PC-9 (cell line): ENCODE results near the gene DNAJA4. TPM values are rescaled to one million over a fixed set of nuclear protein-coding genes. Genes with fewer than 3 reads are reported as not detected.

Experiments used
- BruUV-seq: library from RNA; stranded (reverse); fragments of 400-500 nt; replicated peaks from 2 replicates; lab custom pipeline; 2021; lab: Mats Ljungman, UMichigan
- CTCF ChIA-PET: fragments of 300-600 bp; sonication (Branson Sonifier 250); formaldehyde crosslinking; loops from one replicate; lab custom pipeline; 2022; ENCODE audit warnings: antibody characterized with exemption; lab: Charles Lee
- POLR2A ChIA-PET: fragments of 300-600 bp; sonication (Branson Sonifier 250); formaldehyde crosslinking; loops from one replicate; lab custom pipeline; 2022; ENCODE audit warnings: antibody characterized with exemption; ENCODE audit not compliant: unreplicated experiment; lab: Charles Lee
- DNase-seq, 2 experiments: peaks; one replicate each; pipeline versions ENCODE4 v3.0.0 to v3.0.0-alpha.2; 2015 to 2022; ENCODE audit warnings: mixed read lengths in 1 of 2
- H2AFZ ChIP-seq: fragments of 200-600 bp; sonication (generic); 2 replicates; pipeline ENCODE4 v1.8.1; 2017; ENCODE audit warnings: antibody characterized with exemption
- H3F3A ChIP-seq: fragments of 200-600 bp; sonication (generic); 2 replicates; pipeline ENCODE4 v1.8.1; 2017; ENCODE audit warnings: antibody characterized with exemption, mild to moderate bottlenecking, low read depth; ENCODE audit not compliant: insufficient read depth
- H3K27ac ChIP-seq: fragments of 200-600 bp; sonication (generic); 2 replicates; pipeline ENCODE4 v1.6.1; 2016; ENCODE audit warnings: mixed run types
- H3K27me3 ChIP-seq: fragments of 200-600 bp; sonication (generic); 2 replicates; pipeline ENCODE4 v1.6.1; 2016; ENCODE audit warnings: low read depth, mixed run types; ENCODE audit not compliant: insufficient read depth
- H3K36me3 ChIP-seq: fragments of 200-600 bp; sonication (generic); 2 replicates; pipeline ENCODE4 v1.6.1; 2016; ENCODE audit warnings: low read depth, mixed run types
- H3K4me1 ChIP-seq: fragments of 200-600 bp; sonication (generic); replicated peaks from 2 replicates; pipeline ENCODE4 v1.6.1; 2016; ENCODE audit warnings: mixed run types; ENCODE audit not compliant: insufficient read depth
- H3K4me2 ChIP-seq: fragments of 200-600 bp; sonication (generic); 2 replicates; pipeline ENCODE4 v1.6.1; 2017; ENCODE audit warnings: mixed run types
- H3K4me3 ChIP-seq: fragments of 200-600 bp; sonication (generic); 2 replicates; pipeline ENCODE4 v1.6.1; 2016; ENCODE audit warnings: mixed run types
- H3K79me2 ChIP-seq: fragments of 200-600 bp; sonication (generic); 2 replicates; pipeline ENCODE4 v1.6.1; 2017; ENCODE audit warnings: low read depth, mixed run types
- H3K9me2 ChIP-seq: fragments of 200-600 bp; sonication (generic); 2 replicates; pipeline ENCODE4 v1.8.1; 2017; ENCODE audit warnings: mild to moderate bottlenecking; ENCODE audit not compliant: insufficient read depth
- H3K9me3 ChIP-seq: fragments of 200-600 bp; sonication (generic); 2 replicates; pipeline ENCODE4 v1.8.1; 2016; ENCODE audit warnings: low read depth; ENCODE audit not compliant: insufficient read depth
- H4K20me1 ChIP-seq: fragments of 200-600 bp; sonication (generic); 2 replicates; pipeline ENCODE4 v1.8.1; 2017; ENCODE audit not compliant: insufficient read depth
- EZH2 ChIP-seq: fragments of 200-600 bp; sonication (generic); IDR thresholded peaks from 2 replicates; pipeline ENCODE4 v1.8.0; 2017; ENCODE audit warnings: antibody characterized with exemption, low read depth
- intact Hi-C: fragments of 100-400 bp; cut with micrococcal nuclease; formaldehyde crosslinking; loops from one replicate; pipeline ENCODE4 v1.10.0; 2022; ENCODE audit not compliant: unreplicated experiment
- total RNA-seq: library from RNA; stranded (reverse); gene quantifications from 2 replicates; pipeline ENCODE4 v1.2.3, GENCODE V29; 2021
- TF ChIP-seq, protein P1 (sequence below): fragments of 200-600 bp; sonication (generic); conservative IDR thresholded peaks from 2 replicates; pipeline ENCODE4 v1.6.1; 2017; ENCODE audit warnings: mixed run types, antibody characterized with exemption, mild to moderate bottlenecking, moderate library complexity

DNAJA4 gene
- total RNA-seq, 1 experiment from 2014 or later = 0.35 TPM

DNA sequence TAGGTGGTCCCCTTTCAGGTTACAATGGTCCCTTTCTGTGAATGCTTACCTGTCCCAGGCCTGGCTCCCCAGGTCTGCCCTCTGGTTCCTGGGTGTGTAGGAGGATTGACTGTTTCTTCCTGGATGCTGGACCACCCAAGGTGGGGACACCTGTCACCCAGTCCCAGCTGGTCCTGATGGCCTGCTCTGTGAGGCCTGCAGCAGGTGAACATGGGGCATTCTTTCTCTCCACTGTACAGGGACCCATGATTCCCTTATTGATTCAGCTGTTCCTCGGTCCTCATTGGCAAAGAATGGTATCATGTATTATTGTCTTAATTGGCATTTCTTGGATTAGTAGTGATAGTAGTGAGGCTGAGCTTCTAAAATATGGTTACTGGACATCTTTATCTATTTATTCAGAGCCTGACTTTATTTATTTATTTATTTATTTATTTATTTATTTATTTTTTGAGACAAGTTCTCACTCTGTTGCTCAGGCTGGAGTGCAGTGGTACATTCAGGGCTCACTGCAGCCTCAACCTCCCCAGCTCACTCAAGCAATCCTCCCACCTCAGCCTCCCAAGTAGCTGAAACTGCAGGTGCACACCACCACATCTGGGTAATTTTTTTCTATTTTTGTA lies 8.8 kb upstream of the DNAJA4 start:
- ChIA-PET POLR2A (no interaction called here), CTCF (interaction anchor here (0.7 kb wide), 1 partner anchor 60 kb away, joined by 3 read pairs; no protein-coding TSS in a partner anchor)
- H4K20me1 ChIP-seq = no peaks in the 10 kb centered on the region; the same call in 1 of the 2 replicates
- no peaks in the 10 kb centered on the region for H3K27me3 ChIP-seq
- H3F3A ChIP-seq = peaks cover 11% of the 10 kb centered on the region
- DNase-seq = no peak
- BruUV-seq = no TSS peak
- no peaks in the 10 kb centered on the region for H3K36me3 ChIP-seq
- H3K4me2 ChIP-seq = no peak overlapping the region
- H3K9me3 ChIP-seq = no peaks in the 10 kb centered on the region
- no peak overlapping the region for H3K27ac ChIP-seq
- TF ChIP-seq, protein P1, sequence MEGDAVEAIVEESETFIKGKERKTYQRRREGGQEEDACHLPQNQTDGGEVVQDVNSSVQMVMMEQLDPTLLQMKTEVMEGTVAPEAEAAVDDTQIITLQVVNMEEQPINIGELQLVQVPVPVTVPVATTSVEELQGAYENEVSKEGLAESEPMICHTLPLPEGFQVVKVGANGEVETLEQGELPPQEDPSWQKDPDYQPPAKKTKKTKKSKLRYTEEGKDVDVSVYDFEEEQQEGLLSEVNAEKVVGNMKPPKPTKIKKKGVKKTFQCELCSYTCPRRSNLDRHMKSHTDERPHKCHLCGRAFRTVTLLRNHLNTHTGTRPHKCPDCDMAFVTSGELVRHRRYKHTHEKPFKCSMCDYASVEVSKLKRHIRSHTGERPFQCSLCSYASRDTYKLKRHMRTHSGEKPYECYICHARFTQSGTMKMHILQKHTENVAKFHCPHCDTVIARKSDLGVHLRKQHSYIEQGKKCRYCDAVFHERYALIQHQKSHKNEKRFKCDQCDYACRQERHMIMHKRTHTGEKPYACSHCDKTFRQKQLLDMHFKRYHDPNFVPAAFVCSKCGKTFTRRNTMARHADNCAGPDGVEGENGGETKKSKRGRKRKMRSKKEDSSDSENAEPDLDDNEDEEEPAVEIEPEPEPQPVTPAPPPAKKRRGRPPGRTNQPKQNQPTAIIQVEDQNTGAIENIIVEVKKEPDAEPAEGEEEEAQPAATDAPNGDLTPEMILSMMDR = no peak
- no peak for TF ChIP-seq EZH2
- H3K79me2 ChIP-seq = no peaks in the 10 kb centered on the region
- no peaks in the 10 kb centered on the region for H3K9me2 ChIP-seq
- H3K4me3 ChIP-seq = no peak overlapping the region
- H2AFZ ChIP-seq = no peak overlapping the region
- H3K4me1 ChIP-seq = peaks cover 18% of the 10 kb centered on the region
- intact Hi-C loops = no loop called here

- no peak for DNase-seq
- no TSS peak for BruUV-seq
- H3K4me3 ChIP-seq = no peak overlapping the region
- peaks cover 18% of the 10 kb centered on the region for H3K4me1 ChIP-seq
- H3K27ac ChIP-seq = no peak overlapping the region
- intact Hi-C loops = no loop called here
- H3K79me2 ChIP-seq = no peaks in the 10 kb centered on the region
- ChIA-PET POLR2A (no interaction called here), CTCF (no interaction called here)
- H3K9me3 ChIP-seq = no peaks in the 10 kb centered on the region
- no peaks in the 10 kb centered on the region for H3K36me3 ChIP-seq
- no peaks in the 10 kb centered on the region for H3K27me3 ChIP-seq
- no peak overlapping the region for H2AFZ ChIP-seq
- no peak overlapping the region for H3K4me2 ChIP-seq
- peaks cover 11% of the 10 kb centered on the region for H3F3A ChIP-seq
- no peaks in the 10 kb centered on the region; the same call in 1 of the 2 replicates for H4K20me1 ChIP-seq
- no peak for TF ChIP-seq EZH2
- TF ChIP-seq, protein P1 = no peak
- H3K9me2 ChIP-seq = no peaks in the 10 kb centered on the region
These were observed 8.3 kb upstream of the DNAJA4 start for GRCh38 chr15:78256044-78256437.

- H3K9me2 ChIP-seq = no peaks in the 10 kb centered on the region
- no peaks in the 10 kb centered on the region for H4K20me1 ChIP-seq
- H2AFZ ChIP-seq = no peak overlapping the region
- H3K9me3 ChIP-seq = no peaks in the 10 kb centered on the region
- TF ChIP-seq, protein P1 = no peak
- TF ChIP-seq EZH2 = no peak
- CTCF ChIA-PET = interaction anchor here (0.6 to 0.7 kb wide), 2 partner anchors 16 to 199 kb away, joined by 3 read pairs; no protein-coding TSS in a partner anchor
- no peaks in the 10 kb centered on the region for H3K36me3 ChIP-seq
- H3F3A ChIP-seq = peaks cover 11% of the 10 kb centered on the region
- no peak for DNase-seq
- no TSS peak for BruUV-seq
- no peak overlapping the region for H3K27ac ChIP-seq
- no peaks in the 10 kb centered on the region for H3K27me3 ChIP-seq
- H3K4me1 ChIP-seq = peaks cover 18% of the 10 kb centered on the region
- H3K4me2 ChIP-seq = no peak overlapping the region
- H3K4me3 ChIP-seq = no peak overlapping the region
- no peaks in the 10 kb centered on the region for H3K79me2 ChIP-seq
- intact Hi-C loops = no loop called here
- POLR2A ChIA-PET = no interaction called here
These were observed 6.7 kb upstream of the DNAJA4 start for GRCh38 chr15:78257681-78258080.
